GM23338 (cell line): ENCODE data around the gene DMRT2.

Experiments used
- CREB1 ChIP-seq: fragments of 250-450 bp; sonication (Bioruptor Pico); IDR thresholded peaks from 2 replicates; pipeline ENCODE4 v1.5.0; 2020; ENCODE audit warnings: low read depth, mild to moderate bottlenecking, moderate library complexity
- CTCF ChIP-seq, 2 experiments: fragments of 200-600 bp in 1 of 2; sonication (generic) in 1 of 2; conservative IDR thresholded peaks; 2 replicates each; pipeline versions ENCODE4 v1.5.1 to v1.6.1; 2016 to 2017; ENCODE audit warnings: antibody characterized with exemption in 2 of 2, low read depth in 2 of 2, mild to moderate bottlenecking in 2 of 2, moderate library complexity in 1 of 2
- ETS1 ChIP-seq: IDR thresholded peaks from 2 replicates; pipeline ENCODE4 v1.6.1; 2016; ENCODE audit warnings: antibody characterized with exemption
- EZH2 ChIP-seq: fragments of 200-600 bp; sonication (generic); IDR thresholded peaks from one replicate; pipeline ENCODE4 v1.8.0; 2017; ENCODE audit warnings: antibody characterized with exemption, mild to moderate bottlenecking, low read depth; ENCODE audit not compliant: unreplicated experiment
- EZH2phosphoT487 ChIP-seq: fragments of 200-600 bp; sonication (generic); IDR thresholded peaks from one replicate; pipeline ENCODE4 v1.8.1; 2018; ENCODE audit warnings: antibody characterized with exemption; ENCODE audit not compliant: unreplicated experiment
- JUNB ChIP-seq: IDR thresholded peaks from one replicate; pipeline ENCODE4 v1.6.1; 2016; ENCODE audit warnings: antibody characterized with exemption; ENCODE audit not compliant: unreplicated experiment
- NANOG ChIP-seq: IDR thresholded peaks from 2 replicates; pipeline ENCODE4 v1.6.1; 2016; ENCODE audit warnings: antibody characterized with exemption, borderline replicate concordance
- POLR2AphosphoS5 ChIP-seq: IDR thresholded peaks from 2 replicates; pipeline ENCODE4 v1.6.1; 2016; ENCODE audit warnings: antibody characterized with exemption, low read depth
- REST ChIP-seq: IDR thresholded peaks from one replicate; pipeline ENCODE4 v1.6.1; 2018; ENCODE audit warnings: antibody characterized with exemption; ENCODE audit not compliant: unreplicated experiment
- ZNF331 ChIP-seq: fragments of 250-450 bp; sonication (Bioruptor Pico); IDR thresholded peaks from 2 replicates; pipeline ENCODE4 v1.5.0; 2020; ENCODE audit warnings: low read depth, mild to moderate bottlenecking, moderate library complexity
- ZNF462 ChIP-seq: fragments of 250-450 bp; sonication (Bioruptor Pico); IDR thresholded peaks from 2 replicates; pipeline ENCODE4 v1.5.0; 2020; ENCODE audit warnings: mild to moderate bottlenecking, moderate library complexity

GRCh38 chr9:1028501-1029190 lies 21.5 kb upstream of the DMRT2 start:
- TF ChIP-seq CTCF (conservative IDR thresholded peaks at IDR 0.05; ENCODE audit: low read depth in 2 of 2) = no peak
- TF ChIP-seq REST = no peak
- TF ChIP-seq POLR2AphosphoS5 = no peak
- TF ChIP-seq EZH2phosphoT487 = no peak
- TF ChIP-seq EZH2 = no peak
- no peak for TF ChIP-seq JUNB
- no peak for TF ChIP-seq CREB1 (CRISPR knock-in tag)
- no peak for TF ChIP-seq ETS1
- TF ChIP-seq ZNF462 = no peak
- TF ChIP-seq NANOG = no peak
- no peak for TF ChIP-seq ZNF331 (CRISPR knock-in tag)
